ENCODE data around the gene OTUD4. TPM values are rescaled to one million over a fixed set of nuclear protein-coding genes. Genes with fewer than 3 reads are reported as not detected.
A peak's percentile ranks its signal among the peaks of the same experiment; 100 is the strongest.

Gene OTUD4
- total RNA-seq, 1 donor from 2014 or later = 47.4 TPM

GRCh38 chr4:145098675-145099037 lies 81.7 kb downstream of the OTUD4 start:
- TF ChIP-seq CTCF (IDR thresholded peaks at IDR 0.05; ENCODE audit: insufficient read depth, low read depth, low read length) (no peak), EZH2 (IDR thresholded peaks at IDR 0.05; ENCODE audit: insufficient read depth, low read length) (no peak)
- peak overlapping the region; percentile 98 for H3K4me3 Mint-ChIP-seq (ENCODE audit: unreplicated experiment)
- Histone ChIP-seq H3K4me2 (ENCODE audit: low read length) (peak overlapping the region; percentile 90), H3K79me2 (ENCODE audit: insufficient read depth, low read length) (peaks cover 86% of the 10 kb centered on the region), H2AFZ (ENCODE audit: low read depth, low read length) (peak overlapping the region; percentile 90), H3K36me3 (ENCODE audit: insufficient read depth, low read length) (peaks cover 5% of the 10 kb centered on the region), H3K4me1 (ENCODE audit: insufficient read depth, low read length) (peaks cover 14% of the 10 kb centered on the region), H3K27me3 (ENCODE audit: insufficient read depth, low read length) (no peaks in the 10 kb centered on the region), H3K9ac (ENCODE audit: low read length) (peak overlapping the region; percentile 95), H3K9me3 (ENCODE audit: insufficient read depth, low read depth, low read length) (no peaks in the 10 kb centered on the region), H3K4me3 (ENCODE audit: insufficient read depth, low read depth, low read length) (peak overlapping the region; percentile 98), H3K27ac (ENCODE audit: low read depth, low read length) (peak overlapping the region; percentile 96), H4K20me1 (ENCODE audit: insufficient read depth, low read length) (peaks cover 33% of the 10 kb centered on the region)
- FAIRE-seq (peak; percentile 62), DNase-seq (ENCODE audit: low read depth) (peak; percentile 64)
- H3K4me1 Mint-ChIP-seq (ENCODE audit: low read depth, unreplicated experiment) = peaks cover 7% of the 10 kb centered on the region
- H3K36me3 Mint-ChIP-seq (ENCODE audit: low read depth, unreplicated experiment) = peaks cover 9% of the 10 kb centered on the region
- H3K9me3 Mint-ChIP-seq (ENCODE audit: unreplicated experiment) = peaks cover 3% of the 10 kb centered on the region
- peak overlapping the region; percentile 99 for H3K27ac Mint-ChIP-seq (ENCODE audit: unreplicated experiment)
- H3K27me3 Mint-ChIP-seq (ENCODE audit: low read depth, unreplicated experiment) = no peaks in the 10 kb centered on the region

DNA sequence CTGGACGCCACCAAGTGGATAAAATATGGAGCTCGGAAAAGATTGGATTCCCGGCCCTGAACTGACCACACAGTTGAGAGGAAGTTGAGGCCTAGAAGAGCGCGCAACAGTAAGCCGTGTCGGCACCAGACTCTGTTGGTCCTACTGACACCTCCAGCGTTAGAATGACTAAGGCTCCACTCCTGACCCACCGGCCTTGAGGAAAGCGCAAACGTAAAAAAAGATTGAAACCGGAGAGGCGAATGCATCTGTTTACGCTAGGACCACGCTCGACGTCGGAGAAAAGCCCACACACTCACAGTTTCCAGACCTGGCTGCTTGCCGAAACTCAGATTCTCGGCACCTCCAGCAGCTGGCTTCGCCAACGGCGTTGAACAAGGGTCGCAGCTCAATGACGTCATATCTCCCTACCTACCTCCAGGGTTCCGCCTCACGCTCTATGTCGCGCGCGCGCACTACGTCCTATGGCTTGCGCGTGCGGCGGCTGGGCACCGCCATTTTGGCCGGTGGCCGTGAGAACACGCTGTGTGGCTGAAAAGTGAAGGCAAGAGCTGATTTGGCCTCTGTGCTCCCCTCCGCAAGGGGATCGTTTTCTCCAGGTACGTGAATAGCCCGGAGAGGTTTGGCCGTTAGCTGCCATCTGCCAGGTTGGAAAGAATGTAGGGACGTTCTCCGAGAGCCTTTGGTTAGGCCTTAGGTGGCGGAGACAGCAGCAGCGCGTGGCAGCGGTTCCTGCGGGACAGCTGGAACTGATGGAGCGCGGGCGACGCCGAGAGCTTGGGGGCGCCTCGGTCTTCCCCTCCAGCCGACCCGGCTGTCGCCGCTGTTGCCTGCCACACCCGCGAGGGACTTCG lies 82.3 kb downstream of the OTUD4 start, which contains the start of the genes ABCE1 and ANAPC10:
Gene ABCE1, plus strand, starts transcription at position 491 of the 854 bp plus-strand sequence. CDS start 6,102 bp downstream, outside the sequence.
Gene ANAPC10, minus strand, starts transcription at position 376 of the 854 bp plus-strand sequence. CDS start 2,097 bp downstream, outside the sequence.
- H3K79me2 ChIP-seq (ENCODE audit: insufficient read depth, low read length) = peaks cover 86% of the 10 kb centered on the region
- H3K9me3 Mint-ChIP-seq (ENCODE audit: unreplicated experiment) = peaks cover 8% of the 10 kb centered on the region

More for the DNA sequence above, 82.3 kb downstream of the OTUD4 start, which contains the start of the genes ABCE1 and ANAPC10:
- Histone ChIP-seq H3K9ac (ENCODE audit: low read length) (peak within 1 kb of the TSS; percentile 95), H2AFZ (ENCODE audit: low read depth, low read length) (peak within 1 kb of the TSS; percentile 90), H3K9me3 (ENCODE audit: insufficient read depth, low read depth, low read length) (no peaks in the 10 kb centered on the region), H3K27me3 (ENCODE audit: insufficient read depth, low read length) (no peaks in the 10 kb centered on the region), H3K4me3 (ENCODE audit: insufficient read depth, low read depth, low read length) (peak within 1 kb of the TSS; percentile 98), H4K20me1 (ENCODE audit: insufficient read depth, low read length) (peaks cover 28% of the 10 kb centered on the region), H3K4me1 (ENCODE audit: insufficient read depth, low read length) (peaks cover 14% of the 10 kb centered on the region), H3K4me2 (ENCODE audit: low read length) (peak within 1 kb of the TSS; percentile 90), H3K27ac (ENCODE audit: low read depth, low read length) (peak within 1 kb of the TSS; percentile 96), H3K36me3 (ENCODE audit: insufficient read depth, low read length) (peaks cover 8% of the 10 kb centered on the region)
- Mint-ChIP-seq H3K4me3 (ENCODE audit: unreplicated experiment) (peak within 1 kb of the TSS; percentile 98), H3K36me3 (ENCODE audit: low read depth, unreplicated experiment) (peaks cover 15% of the 10 kb centered on the region), H3K27ac (ENCODE audit: unreplicated experiment) (peak within 1 kb of the TSS; percentile 99), H3K27me3 (ENCODE audit: low read depth, unreplicated experiment) (no peaks in the 10 kb centered on the region), H3K4me1 (ENCODE audit: low read depth, unreplicated experiment) (peaks cover 7% of the 10 kb centered on the region)
- DNase-seq (ENCODE audit: low read depth) (peak; percentile 97), FAIRE-seq (peak; percentile 81)
- TF ChIP-seq EZH2 (IDR thresholded peaks at IDR 0.05; ENCODE audit: insufficient read depth, low read length) (no peak), CTCF (IDR thresholded peaks at IDR 0.05; ENCODE audit: insufficient read depth, low read depth, low read length) (peak; percentile 32)
